HL-60/S4 treated with phorbol 12-myristate 13-acetate at 8.2 ng/mL for 4 days and 3 days (cell line): Measurements from ENCODE around the gene KIF17.
"Not testable (repeated sequence)": the region's sequence is repeated elsewhere in the genome, so short reads cannot be mapped to it uniquely, and the experiment has no call there.

Experiments
- in situ Hi-C: fragments of 300-500 bp; cut with MboI; formaldehyde crosslinking; loops from 2 replicates; pipeline ENCODE4 v1.15.0; 2022; ENCODE audit warnings: low sequenced_read_pairs

Gene KIF17

GRCh38 chr1:20695515-20695914 lies 22.3 kb downstream of the KIF17 start:
- in situ Hi-C loops, result loop anchor here (25.0 kb wide), 1 partner anchor 492 kb away; the partner anchor contains the start of gene EIF4G3

DNA sequence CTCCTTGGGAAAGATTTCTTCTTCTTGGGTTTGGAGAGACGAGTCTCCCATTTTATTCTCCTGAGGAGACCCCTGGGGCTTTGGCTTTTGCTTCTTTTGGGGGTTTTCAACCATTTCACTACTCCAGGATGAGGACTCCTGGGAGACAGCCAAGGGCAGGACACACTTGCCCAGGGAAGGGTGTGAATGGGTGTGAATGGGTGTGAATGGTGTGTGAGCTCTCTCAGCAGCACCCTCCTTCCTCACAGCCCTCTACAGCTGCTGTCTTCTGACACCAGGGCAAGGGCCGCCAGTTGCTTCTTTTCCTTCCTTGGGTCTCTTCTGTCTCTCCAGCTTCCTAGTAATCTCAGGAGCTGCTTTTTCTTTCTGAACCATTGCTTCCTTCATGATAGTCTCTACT lies 24.2 kb downstream of the KIF17 start:
- in situ Hi-C loops, result loop anchor here (25.0 kb wide), 1 partner anchor 494 kb away; the partner anchor contains the start of gene EIF4G3

GRCh38 chr1:20691872-20692271 lies 25.9 kb downstream of the KIF17 start:
- in situ Hi-C loops, result loop anchor here (25.0 kb wide), 1 partner anchor 495 kb away; the partner anchor contains the start of gene EIF4G3

DNA sequence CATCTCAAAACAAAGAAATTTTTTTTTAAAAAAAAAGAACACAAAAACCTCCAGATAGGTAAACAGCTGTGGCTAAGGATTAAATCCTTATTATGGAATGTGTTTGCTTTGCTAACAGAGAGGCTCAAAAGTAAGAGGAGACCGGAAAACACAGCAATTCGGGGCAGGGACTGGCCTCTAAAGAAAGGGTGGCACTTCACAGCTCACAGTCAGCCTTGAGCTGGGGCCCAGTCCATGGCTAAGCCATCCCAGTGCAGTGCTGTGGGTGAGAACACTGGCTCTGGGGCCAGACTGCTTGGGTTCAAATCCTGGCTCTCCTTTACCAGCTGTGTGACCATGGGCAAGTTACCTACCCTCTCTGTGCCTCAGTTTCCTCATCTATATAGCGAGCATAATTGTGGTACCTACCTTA lies 28.2 kb downstream of the KIF17 start:
- in situ Hi-C loops, result loop anchor here (25.0 kb wide), 1 partner anchor 498 kb away; the partner anchor contains the start of gene EIF4G3

DNA sequence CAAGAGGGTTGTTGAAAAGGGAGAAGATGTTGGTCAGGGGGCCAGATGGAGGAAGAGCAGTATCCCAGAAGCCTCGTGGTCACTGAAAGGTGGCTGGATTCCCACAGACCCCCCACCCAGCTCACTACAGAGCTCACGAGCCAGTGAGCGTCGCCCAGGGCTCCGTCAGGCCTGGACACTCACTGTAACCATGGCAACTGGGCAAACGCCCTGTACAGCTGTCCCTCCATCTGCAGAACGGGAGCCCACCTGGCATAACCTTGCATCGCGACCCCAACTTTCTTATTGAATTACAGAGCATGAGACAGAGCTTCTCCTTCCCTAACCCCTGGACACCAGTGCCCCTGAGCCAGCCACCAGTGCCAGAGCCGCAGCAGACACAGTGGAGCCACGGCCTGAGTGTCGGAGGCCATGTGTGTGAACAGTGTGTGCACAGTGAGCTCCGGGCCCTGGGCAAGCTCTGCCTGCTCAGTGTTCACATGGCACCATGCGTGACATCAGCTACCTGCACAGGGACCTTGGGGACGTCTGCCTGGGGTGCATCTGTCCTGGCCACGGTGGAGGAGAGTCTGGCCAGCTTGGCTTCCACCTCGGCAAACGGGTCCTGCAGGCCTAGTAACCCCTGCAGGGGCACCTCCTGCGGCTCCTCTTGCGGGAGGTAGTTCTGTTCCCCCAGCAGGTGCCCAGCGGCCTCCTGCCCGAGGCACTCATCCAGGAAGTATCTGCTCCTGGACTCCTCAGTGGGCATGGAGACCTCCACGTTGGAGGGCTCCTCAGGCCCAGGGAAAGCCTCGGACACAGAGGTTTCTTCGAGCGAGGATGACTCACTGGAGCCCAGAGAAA lies 30.7 kb downstream of the KIF17 start:
- in situ Hi-C loops, result loop anchor here (25.0 kb wide), 1 partner anchor 500 kb away; the partner anchor contains the start of gene EIF4G3

GRCh38 chr1:20685741-20686140 lies 32.1 kb downstream of the KIF17 start:
- in situ Hi-C loops, result loop anchor here (25.0 kb wide), 1 partner anchor 502 kb away; the partner anchor contains the start of gene EIF4G3

DNA sequence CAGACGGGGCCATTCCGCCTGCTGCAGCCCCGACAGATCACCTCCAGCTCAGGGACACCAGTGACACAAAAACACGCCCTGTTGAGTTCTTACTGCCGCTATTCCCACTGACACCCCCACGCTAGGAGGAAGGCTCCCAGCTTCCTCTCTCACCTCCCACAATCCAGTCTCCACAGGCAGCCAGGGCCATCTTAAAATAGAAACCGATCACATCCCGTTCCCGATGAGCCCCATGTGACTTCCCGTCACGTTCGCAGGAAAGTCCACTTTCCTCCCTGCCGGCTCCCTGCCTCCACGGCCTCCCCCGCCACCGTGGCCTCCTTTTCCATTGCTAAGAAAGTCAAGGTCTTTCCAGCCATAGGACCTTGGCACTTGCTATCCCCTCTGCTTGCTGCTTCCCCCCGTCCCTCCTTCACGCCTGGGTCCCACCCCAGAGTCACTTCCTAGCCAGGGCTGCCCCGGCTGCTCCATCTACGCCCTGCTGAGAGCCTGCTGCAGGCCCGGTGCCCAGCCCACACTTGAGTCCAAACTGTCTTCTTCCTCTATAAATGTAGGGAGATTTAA lies 32.6 kb downstream of the KIF17 start:
- in situ Hi-C loops, result loop anchor here (25.0 kb wide), 1 partner anchor 502 kb away; the partner anchor contains the start of gene EIF4G3

DNA sequence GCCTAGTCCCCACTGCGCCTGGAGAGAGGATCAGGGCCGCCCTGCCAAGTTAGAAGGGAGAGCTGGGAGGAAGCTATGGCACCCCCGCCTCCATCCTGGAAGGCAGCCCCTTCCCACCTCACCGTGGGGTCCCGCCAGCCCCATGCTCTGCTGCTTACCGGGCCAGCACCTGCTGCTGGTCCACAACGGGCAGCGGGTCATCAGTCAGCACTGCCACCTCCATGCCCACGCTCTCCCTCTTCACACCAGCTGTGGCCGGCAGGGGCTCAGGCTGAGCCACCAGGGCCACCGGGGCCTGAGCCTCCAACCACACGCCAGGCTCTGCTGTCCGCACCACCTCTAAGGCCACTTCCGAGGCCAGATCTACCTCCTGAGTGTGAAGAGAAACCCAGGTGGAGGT lies 33.2 kb downstream of the KIF17 start:
- in situ Hi-C loops, result loop anchor here (25.0 kb wide), 1 partner anchor 503 kb away; the partner anchor contains the start of gene EIF4G3

- in situ Hi-C loops, result loop anchor here (25.0 kb wide), 1 partner anchor 503 kb away; the partner anchor contains the start of gene EIF4G3
Observed at GRCh38 chr1:20684050-20684620, 33.7 kb downstream of the KIF17 start.

- in situ Hi-C loops, result loop anchor here (25.0 kb wide), 1 partner anchor 504 kb away; the partner anchor contains the start of gene EIF4G3
Observed at GRCh38 chr1:20683614-20684013, 34.2 kb downstream of the KIF17 start.

- in situ Hi-C loops, result loop anchor here (25.0 kb wide), 1 partner anchor 505 kb away; the partner anchor contains the start of gene EIF4G3
Observed at GRCh38 chr1:20682571-20683236, 35.1 kb downstream of the KIF17 start.

GRCh38 chr1:20681999-20682398 lies 35.8 kb downstream of the KIF17 start:
- in situ Hi-C loops, result loop anchor here (25.0 kb wide), 1 partner anchor 505 kb away; the partner anchor contains the start of gene EIF4G3

DNA sequence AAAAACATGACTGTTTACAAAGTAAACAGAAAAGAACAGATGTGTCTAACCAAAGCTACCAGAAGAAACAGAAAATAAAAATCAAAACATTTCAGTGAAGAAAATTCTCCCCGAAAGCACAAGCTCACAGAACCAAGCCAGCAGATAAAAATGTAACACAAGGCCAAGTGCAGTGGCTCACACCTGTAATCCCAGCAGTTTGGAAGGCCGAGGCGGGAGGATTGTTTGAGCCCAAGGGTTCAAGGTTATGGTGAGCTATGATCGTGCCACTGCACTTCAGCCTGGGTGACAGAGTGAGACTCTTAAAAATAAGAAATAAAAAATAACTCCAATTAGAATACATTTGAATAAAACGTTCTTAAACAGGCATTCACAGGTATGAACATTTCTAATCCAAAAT lies 37.5 kb downstream of the KIF17 start:
- in situ Hi-C loops, result loop anchor here (25.0 kb wide), 1 partner anchor 507 kb away; the partner anchor contains the start of gene EIF4G3

GRCh38 chr1:20678599-20678998 lies 39.2 kb downstream of the KIF17 start:
- in situ Hi-C loops, result loop anchor here (25.0 kb wide), 1 partner anchor 509 kb away; the partner anchor contains the start of gene EIF4G3

GRCh38 chr1:20673626-20674025 lies 44.2 kb downstream of the KIF17 start:
- in situ Hi-C loops, result not testable (repeated sequence)

DNA sequence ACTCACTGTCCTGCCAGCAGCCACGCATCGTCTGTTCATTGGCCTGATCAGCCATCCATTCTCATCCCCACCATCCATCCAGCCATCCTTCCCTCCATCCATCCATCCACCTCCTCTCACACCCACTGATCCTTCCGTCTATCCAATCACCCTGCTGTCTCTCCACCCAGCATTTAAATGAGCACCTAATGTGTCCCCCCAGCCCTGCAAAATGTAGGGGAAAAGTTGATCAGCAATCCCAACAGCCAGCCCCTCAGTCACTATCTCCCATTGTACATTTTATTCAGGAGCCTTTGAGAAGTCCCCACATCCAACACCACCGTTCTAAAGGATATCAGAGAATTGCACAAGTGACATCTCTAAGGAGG lies 45.6 kb downstream of the KIF17 start:
- in situ Hi-C loops, result no loop called here

- in situ Hi-C loops, result no loop called here
Observed at GRCh38 chr1:20670936-20671335, 46.9 kb downstream of the KIF17 start.

GRCh38 chr1:20668581-20668980 lies 49.2 kb downstream of the KIF17 start:
- in situ Hi-C loops, result no loop called here

DNA sequence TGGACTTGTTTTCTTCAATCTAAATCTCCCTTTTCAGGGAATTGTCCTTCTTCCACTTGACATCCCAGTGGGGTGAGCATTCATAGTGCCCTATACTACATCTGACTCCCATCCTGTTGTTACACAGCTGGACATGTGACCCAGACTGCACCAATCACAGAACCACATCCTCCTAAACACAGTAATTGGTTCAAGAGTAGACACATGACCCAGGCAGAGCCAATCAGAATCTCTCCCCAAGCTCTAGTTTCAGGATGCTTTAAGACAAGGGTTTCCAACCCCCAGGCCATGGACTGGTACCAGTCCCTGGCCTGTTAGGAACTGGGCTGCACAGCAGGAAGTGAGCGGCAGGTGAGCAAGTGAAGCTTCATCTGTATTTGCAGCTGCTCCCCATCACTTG lies 51.0 kb downstream of the KIF17 start:
- in situ Hi-C loops, result no loop called here

DNA sequence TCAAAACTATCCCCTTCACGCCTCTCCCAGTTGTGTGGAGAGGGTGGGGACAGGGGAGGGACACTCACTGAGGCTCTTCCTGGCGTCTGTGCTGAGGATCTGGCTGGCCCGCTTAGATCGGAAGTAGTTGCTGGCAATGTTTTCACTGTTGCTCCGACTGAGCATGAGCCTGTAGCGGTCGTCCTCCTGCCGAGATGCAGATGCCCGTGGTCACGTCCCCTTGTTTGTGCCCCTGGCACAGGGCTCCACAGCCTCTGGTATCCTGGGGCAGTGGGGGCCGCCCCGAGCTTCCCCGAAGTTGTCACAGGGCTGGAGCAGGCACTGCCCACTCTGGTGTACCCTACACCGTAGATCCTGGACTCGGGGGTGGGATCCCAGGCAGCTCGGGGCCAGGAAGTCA lies 51.7 kb downstream of the KIF17 start:
- in situ Hi-C loops, result no loop called here
